GM23338 (cell line): Measurements from ENCODE around the gene RTKN. TPM values are rescaled to one million over a fixed set of nuclear protein-coding genes. Genes with fewer than 3 reads are reported as not detected.

Experiments used
- ATAC-seq: fragments of 200-7000 bp; cut with Tn5 transposase; 3 replicates; pipeline ENCODE4 v1.9.1; 2020
- DNase-seq: peaks from one replicate; pipeline ENCODE4 v3.0.0-alpha.2; 2015; ENCODE audit warnings: low spot score
- H2AFZ ChIP-seq: fragments of 200-600 bp; sonication (generic); 2 replicates; pipeline ENCODE4 v1.8.0; 2016; ENCODE audit warnings: antibody characterized with exemption, mild to moderate bottlenecking, moderate library complexity
- H3F3A ChIP-seq: fragments of 200-600 bp; sonication (generic); replicated peaks from 2 replicates; pipeline ENCODE4 v1.8.0; 2017; ENCODE audit warnings: antibody characterized with exemption, mixed run types, low read depth
- H3K27ac ChIP-seq: fragments of 200-600 bp; sonication (generic); 2 replicates; pipeline ENCODE4 v1.6.1; 2016; ENCODE audit warnings: low read depth
- H3K27me3 ChIP-seq: fragments of 200-600 bp; sonication (generic); 2 replicates; pipeline ENCODE4 v1.8.0; 2016; ENCODE audit warnings: mild to moderate bottlenecking, mixed run types, moderate library complexity; ENCODE audit not compliant: insufficient read depth
- H3K36me3 ChIP-seq: fragments of 200-600 bp; sonication (generic); 2 replicates; pipeline ENCODE4 v1.8.0; 2016; ENCODE audit warnings: mild to moderate bottlenecking; ENCODE audit not compliant: insufficient read depth
- H3K4me1 ChIP-seq: fragments of 200-600 bp; sonication (generic); 2 replicates; pipeline ENCODE4 v1.8.0; 2016; ENCODE audit warnings: mild to moderate bottlenecking, moderate library complexity; ENCODE audit not compliant: insufficient read depth
- H3K4me2 ChIP-seq: fragments of 200-600 bp; sonication (generic); 2 replicates; pipeline ENCODE4 v1.7.1; 2017; ENCODE audit warnings: mixed run types
- H3K4me3 ChIP-seq: fragments of 200-600 bp; sonication (generic); 2 replicates; pipeline ENCODE4 v1.6.1; 2016; ENCODE audit warnings: mixed run types
- H3K79me2 ChIP-seq: fragments of 200-600 bp; sonication (generic); replicated peaks from 2 replicates; pipeline ENCODE4 v1.8.0; 2017; ENCODE audit warnings: mild to moderate bottlenecking; ENCODE audit not compliant: insufficient read depth
- H3K9me2 ChIP-seq: fragments of 200-600 bp; sonication (generic); 2 replicates; pipeline ENCODE4 v1.8.0; 2017; ENCODE audit not compliant: insufficient read depth
- H4K20me1 ChIP-seq: fragments of 200-600 bp; sonication (generic); replicated peaks from 2 replicates; pipeline ENCODE4 v1.8.0; 2017; ENCODE audit warnings: mild to moderate bottlenecking; ENCODE audit not compliant: insufficient read depth
- H3K27ac Mint-ChIP-seq: 2 replicates; pipeline ENCODE4 v1.8.0; 2020; ENCODE audit warnings: inconsistent platforms, mild to moderate bottlenecking, moderate library complexity, mixed read lengths
- H3K27me3 Mint-ChIP-seq: 3 replicates; pipeline ENCODE4 v1.8.0; 2022; ENCODE audit warnings: low read depth, mild to moderate bottlenecking, moderate library complexity, mixed read lengths, inconsistent platforms; ENCODE audit not compliant: insufficient read depth, poor library complexity
- H3K36me3 Mint-ChIP-seq: 3 replicates; pipeline ENCODE4 v1.8.0; 2021; ENCODE audit warnings: low read depth, mild to moderate bottlenecking, inconsistent platforms, moderate library complexity, mixed read lengths
- H3K4me1 Mint-ChIP-seq: 3 replicates; pipeline ENCODE4 v1.8.0; 2020; ENCODE audit warnings: mild to moderate bottlenecking, inconsistent platforms, mixed read lengths
- H3K4me3 Mint-ChIP-seq: 3 replicates; pipeline ENCODE4 v1.8.0; 2021; ENCODE audit warnings: moderate library complexity, mild to moderate bottlenecking, inconsistent platforms, mixed read lengths
- H3K9me3 Mint-ChIP-seq: 3 replicates; pipeline ENCODE4 v1.8.0; 2020; ENCODE audit warnings: moderate library complexity, mild to moderate bottlenecking, inconsistent platforms, mixed read lengths
- ETS1 ChIP-seq: IDR thresholded peaks from 2 replicates; pipeline ENCODE4 v1.6.1; 2016; ENCODE audit warnings: antibody characterized with exemption
- EZH2phosphoT487 ChIP-seq: fragments of 200-600 bp; sonication (generic); IDR thresholded peaks from one replicate; pipeline ENCODE4 v1.8.1; 2018; ENCODE audit warnings: antibody characterized with exemption; ENCODE audit not compliant: unreplicated experiment
- JUNB ChIP-seq: IDR thresholded peaks from one replicate; pipeline ENCODE4 v1.6.1; 2016; ENCODE audit warnings: antibody characterized with exemption; ENCODE audit not compliant: unreplicated experiment
- NANOG ChIP-seq: IDR thresholded peaks from 2 replicates; pipeline ENCODE4 v1.6.1; 2016; ENCODE audit warnings: antibody characterized with exemption, borderline replicate concordance
- POLR2AphosphoS5 ChIP-seq: IDR thresholded peaks from 2 replicates; pipeline ENCODE4 v1.6.1; 2016; ENCODE audit warnings: antibody characterized with exemption, low read depth
- REST ChIP-seq: IDR thresholded peaks from one replicate; pipeline ENCODE4 v1.6.1; 2018; ENCODE audit warnings: antibody characterized with exemption; ENCODE audit not compliant: unreplicated experiment
- STAT1 ChIP-seq: IDR thresholded peaks from one replicate; pipeline ENCODE4 v1.6.1; 2016; ENCODE audit warnings: antibody characterized with exemption; ENCODE audit not compliant: unreplicated experiment
- ZNF114 ChIP-seq: fragments of 250-450 bp; sonication (Bioruptor Pico); IDR thresholded peaks from 2 replicates; pipeline ENCODE4 v1.5.0; 2020; ENCODE audit warnings: mild to moderate bottlenecking, moderate library complexity
- ZNF331 ChIP-seq: fragments of 250-450 bp; sonication (Bioruptor Pico); IDR thresholded peaks from 2 replicates; pipeline ENCODE4 v1.5.0; 2020; ENCODE audit warnings: low read depth, mild to moderate bottlenecking, moderate library complexity
- polyA plus RNA-seq: library from polyadenylated mRNA; unstranded; fragments of >200 nt; fragmentation: Nextera tagmentation; extraction: Ambion mirVana; gene quantifications from 2 replicates; pipeline ENCODE4 v1.2.1, GENCODE V29; 2016
- total RNA-seq: library from RNA; depleted of rRNA; stranded (reverse); fragments of >200 nt; shearing (Covaris generic); gene quantifications from 2 replicates; pipeline ENCODE4 v1.2.3, GENCODE V29; 2014
- TF ChIP-seq, protein P1 (sequence below): fragments of 250-450 bp; sonication (Bioruptor Pico); IDR thresholded peaks from 2 replicates; pipeline ENCODE4 v1.5.0; 2020; ENCODE audit warnings: mild to moderate bottlenecking, moderate library complexity

RTKN gene
- total and polyA plus RNA-seq, 2 experiments from 2014 or later: 24.5 to 50.0 TPM

GRCh38 chr2:74448771-74449170 is 7.0 kb upstream of the RTKN start:
- DNase-seq (no peak), ATAC-seq (no peak)
- Histone ChIP-seq H3K4me2 (no peak overlapping the region), H3F3A (peaks cover 9% of the 10 kb centered on the region; the same call in 1 of the 2 replicates), H3K36me3 (no peaks in the 10 kb centered on the region), H3K4me3 (no peak overlapping the region), H3K4me1 (no peaks in the 10 kb centered on the region; the same call in 1 of the 2 replicates), H3K79me2 (no peaks in the 10 kb centered on the region), H2AFZ (no peak overlapping the region), H3K27ac (no peak overlapping the region), H4K20me1 (no peaks in the 10 kb centered on the region), H3K27me3 (no peaks in the 10 kb centered on the region), H3K9me2 (no peaks in the 10 kb centered on the region)
- Mint-ChIP-seq H3K36me3 (no peaks in the 10 kb centered on the region), H3K9me3 (no peaks in the 10 kb centered on the region; the same call in 2 of the 3 replicates), H3K4me3 (no peak overlapping the region; the same call in 2 of the 3 replicates), H3K27me3 (peaks cover 2% of the 10 kb centered on the region), H3K4me1 (no peaks in the 10 kb centered on the region; the same call in 2 of the 3 replicates), H3K27ac (no peak overlapping the region)
- no peak for TF ChIP-seq STAT1
- TF ChIP-seq, protein P1, sequence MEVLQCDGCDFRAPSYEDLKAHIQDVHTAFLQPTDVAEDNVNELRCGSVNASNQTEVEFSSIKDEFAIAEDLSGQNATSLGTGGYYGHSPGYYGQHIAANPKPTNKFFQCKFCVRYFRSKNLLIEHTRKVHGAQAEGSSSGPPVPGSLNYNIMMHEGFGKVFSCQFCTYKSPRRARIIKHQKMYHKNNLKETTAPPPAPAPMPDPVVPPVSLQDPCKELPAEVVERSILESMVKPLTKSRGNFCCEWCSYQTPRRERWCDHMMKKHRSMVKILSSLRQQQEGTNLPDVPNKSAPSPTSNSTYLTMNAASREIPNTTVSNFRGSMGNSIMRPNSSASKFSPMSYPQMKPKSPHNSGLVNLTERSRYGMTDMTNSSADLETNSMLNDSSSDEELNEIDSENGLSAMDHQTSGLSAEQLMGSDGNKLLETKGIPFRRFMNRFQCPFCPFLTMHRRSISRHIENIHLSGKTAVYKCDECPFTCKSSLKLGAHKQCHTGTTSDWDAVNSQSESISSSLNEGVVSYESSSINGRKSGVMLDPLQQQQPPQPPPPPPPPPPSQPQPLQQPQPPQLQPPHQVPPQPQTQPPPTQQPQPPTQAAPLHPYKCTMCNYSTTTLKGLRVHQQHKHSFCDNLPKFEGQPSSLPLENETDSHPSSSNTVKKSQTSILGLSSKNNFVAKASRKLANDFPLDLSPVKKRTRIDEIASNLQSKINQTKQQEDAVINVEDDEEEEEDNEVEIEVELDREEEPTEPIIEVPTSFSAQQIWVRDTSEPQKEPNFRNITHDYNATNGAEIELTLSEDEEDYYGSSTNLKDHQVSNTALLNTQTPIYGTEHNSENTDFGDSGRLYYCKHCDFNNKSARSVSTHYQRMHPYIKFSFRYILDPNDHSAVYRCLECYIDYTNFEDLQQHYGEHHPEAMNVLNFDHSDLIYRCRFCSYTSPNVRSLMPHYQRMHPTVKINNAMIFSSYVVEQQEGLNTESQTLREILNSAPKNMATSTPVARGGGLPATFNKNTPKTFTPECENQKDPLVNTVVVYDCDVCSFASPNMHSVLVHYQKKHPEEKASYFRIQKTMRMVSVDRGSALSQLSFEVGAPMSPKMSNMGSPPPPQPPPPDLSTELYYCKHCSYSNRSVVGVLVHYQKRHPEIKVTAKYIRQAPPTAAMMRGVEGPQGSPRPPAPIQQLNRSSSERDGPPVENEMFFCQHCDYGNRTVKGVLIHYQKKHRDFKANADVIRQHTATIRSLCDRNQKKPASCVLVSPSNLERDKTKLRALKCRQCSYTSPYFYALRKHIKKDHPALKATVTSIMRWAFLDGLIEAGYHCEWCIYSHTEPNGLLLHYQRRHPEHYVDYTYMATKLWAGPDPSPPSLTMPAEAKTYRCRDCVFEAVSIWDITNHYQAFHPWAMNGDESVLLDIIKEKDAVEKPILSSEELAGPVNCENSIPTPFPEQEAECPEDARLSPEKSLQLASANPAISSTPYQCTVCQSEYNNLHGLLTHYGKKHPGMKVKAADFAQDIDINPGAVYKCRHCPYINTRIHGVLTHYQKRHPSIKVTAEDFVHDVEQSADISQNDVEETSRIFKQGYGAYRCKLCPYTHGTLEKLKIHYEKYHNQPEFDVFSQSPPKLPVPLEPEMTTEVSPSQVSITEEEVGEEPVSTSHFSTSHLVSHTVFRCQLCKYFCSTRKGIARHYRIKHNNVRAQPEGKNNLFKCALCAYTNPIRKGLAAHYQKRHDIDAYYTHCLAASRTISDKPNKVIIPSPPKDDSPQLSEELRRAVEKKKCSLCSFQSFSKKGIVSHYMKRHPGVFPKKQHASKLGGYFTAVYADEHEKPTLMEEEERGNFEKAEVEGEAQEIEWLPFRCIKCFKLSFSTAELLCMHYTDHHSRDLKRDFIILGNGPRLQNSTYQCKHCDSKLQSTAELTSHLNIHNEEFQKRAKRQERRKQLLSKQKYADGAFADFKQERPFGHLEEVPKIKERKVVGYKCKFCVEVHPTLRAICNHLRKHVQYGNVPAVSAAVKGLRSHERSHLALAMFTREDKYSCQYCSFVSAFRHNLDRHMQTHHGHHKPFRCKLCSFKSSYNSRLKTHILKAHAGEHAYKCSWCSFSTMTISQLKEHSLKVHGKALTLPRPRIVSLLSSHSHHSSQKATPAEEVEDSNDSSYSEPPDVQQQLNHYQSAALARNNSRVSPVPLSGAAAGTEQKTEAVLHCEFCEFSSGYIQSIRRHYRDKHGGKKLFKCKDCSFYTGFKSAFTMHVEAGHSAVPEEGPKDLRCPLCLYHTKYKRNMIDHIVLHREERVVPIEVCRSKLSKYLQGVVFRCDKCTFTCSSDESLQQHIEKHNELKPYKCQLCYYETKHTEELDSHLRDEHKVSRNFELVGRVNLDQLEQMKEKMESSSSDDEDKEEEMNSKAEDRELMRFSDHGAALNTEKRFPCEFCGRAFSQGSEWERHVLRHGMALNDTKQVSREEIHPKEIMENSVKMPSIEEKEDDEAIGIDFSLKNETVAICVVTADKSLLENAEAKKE: no peak
- TF ChIP-seq NANOG: no peak
- TF ChIP-seq EZH2phosphoT487: no peak
- TF ChIP-seq REST: no peak
- TF ChIP-seq JUNB: no peak
- no peak for TF ChIP-seq ZNF114 (CRISPR knock-in tag)
- TF ChIP-seq ETS1: no peak
- TF ChIP-seq POLR2AphosphoS5: no peak
- TF ChIP-seq ZNF331 (CRISPR knock-in tag): no peak
